SHP77 treated with DMSO at 0.1 percent for 48 hours (cell line): Measurements from ENCODE around the gene ZCCHC17.
"Not testable (repeated sequence)": the region's sequence is repeated elsewhere in the genome, so short reads cannot be mapped to it uniquely, and the experiment has no call there.

ENCODE experiments used
- DNase-seq: peaks from one replicate; lab custom pipeline; 2025; lab: John Stamatoyannopoulos, UW

The ZCCHC17 gene

DNA sequence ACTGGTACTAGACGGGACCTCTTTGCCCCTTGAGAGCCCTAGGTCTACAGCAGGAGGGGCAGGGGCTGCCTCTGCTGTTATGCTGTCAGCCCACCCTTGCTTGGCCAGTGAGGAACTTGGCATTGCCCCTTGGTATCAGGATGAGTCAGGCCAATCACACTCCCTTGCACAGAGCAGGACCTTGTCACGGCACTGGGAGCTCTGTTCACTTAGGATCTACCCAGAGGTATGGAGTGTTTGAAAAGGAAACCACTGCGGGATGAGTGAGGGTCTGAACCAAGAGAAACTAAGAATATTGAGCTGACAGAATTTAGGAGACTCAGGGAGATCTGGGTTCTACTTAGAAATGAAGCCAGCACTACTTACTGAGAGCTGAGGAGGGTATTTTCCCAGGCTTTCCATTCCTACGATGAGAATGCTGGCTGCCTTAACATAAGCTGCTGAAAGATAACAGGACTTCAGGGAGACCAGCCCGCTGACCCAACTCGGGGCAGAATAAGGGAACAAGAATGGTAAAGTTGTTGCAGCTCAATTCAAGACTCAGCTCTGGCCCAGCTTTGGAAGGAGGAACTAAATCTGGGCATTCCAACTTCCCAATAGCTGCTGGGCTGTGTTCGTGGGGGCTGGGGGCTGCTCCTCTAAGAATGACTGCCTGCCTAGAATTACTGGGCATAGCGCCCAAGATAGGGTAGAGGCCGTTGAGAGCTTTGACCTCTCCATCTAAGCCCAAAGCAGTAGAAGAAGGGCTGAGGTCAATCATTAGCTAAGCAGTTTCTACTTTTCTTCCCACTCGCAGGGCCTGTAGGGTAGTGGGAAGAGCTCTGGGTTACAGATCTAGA, 74.5 kb downstream of the ZCCHC17 start:
- DNase-seq: no peak

DNA sequence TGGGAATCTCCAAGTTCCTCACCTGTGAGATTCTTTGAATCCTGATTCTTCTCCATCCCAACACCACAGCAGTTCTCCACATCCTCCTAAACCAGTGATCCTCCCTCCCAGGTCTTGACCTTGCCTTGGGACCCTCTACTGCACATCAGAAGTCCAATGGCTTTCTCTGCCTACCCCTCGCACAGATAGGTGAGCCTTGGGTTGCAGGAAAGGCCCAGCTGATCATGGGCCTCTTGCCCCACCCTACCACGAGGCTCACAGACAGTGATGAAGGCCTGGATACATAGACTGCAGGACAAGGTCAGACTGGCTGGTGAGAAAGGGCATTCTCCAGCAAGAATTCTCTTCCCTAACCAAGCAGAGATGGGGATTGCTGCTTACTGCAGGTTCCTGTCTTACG, 75.2 kb downstream of the ZCCHC17 start:
- DNase-seq: no peak

DNA sequence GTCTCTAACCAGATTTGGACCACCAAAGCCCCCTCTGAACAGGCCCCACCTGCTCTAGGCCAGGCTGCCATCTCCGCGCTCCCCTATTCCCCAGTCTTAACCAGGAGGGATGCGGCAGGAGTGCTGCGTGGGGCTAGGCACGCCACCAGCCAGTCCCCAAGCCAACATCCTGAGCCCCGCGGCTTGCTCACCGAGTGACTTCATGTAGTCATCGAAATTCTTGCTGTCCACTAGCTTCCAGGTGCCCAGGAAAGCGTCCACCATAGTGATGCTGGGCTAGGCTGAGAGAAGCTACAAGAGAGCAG, 75.9 kb downstream of the ZCCHC17 start:
- no peak for DNase-seq

DNA sequence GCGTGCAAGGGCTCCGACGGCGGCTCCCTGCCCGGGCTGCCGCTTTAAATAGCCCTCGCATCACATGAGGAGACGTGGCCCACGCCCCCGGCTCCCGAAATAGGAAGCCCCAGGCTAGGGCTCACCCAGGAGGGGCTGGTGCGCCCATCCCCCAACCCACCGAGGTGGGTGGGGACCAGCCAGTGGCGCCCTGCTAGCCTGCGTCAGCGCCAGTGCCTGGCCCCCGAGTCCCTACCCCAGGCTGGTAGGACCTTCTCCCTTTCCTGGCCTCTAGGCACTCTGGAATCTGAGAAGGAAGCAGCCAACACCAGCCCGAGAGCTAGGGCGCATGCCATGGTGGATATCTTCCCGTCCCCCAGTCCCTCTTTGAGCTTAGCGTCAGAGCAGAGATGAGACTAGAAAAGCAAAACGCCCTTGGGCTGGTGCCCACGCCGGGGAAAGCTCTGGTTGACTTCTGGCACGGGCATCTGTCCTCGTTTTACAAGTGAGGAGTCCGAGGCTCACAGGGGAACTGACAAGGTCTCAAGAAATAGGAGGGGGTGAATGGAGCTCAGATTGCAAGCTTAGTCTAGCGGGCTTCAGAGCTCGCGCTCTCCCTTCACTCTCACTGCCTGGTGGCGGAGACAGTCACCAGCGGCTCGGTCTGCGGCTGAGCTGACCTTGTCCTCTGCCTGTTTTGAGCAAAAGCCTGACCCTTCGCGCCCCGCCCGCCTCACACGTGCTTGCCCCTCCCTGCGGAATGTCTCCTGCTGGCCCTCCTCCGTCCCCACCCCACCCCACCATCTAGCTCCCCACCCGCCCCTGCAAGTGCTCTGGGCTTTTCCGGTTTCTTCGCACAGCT, 76.4 kb downstream of the ZCCHC17 start, which contains the start of gene FABP3:
TSS of gene FABP3 (minus strand) at position 21 of the 841 bp plus-strand sequence. CDS start 62 bp downstream, outside the sequence.
- DNase-seq: no peak

DNA sequence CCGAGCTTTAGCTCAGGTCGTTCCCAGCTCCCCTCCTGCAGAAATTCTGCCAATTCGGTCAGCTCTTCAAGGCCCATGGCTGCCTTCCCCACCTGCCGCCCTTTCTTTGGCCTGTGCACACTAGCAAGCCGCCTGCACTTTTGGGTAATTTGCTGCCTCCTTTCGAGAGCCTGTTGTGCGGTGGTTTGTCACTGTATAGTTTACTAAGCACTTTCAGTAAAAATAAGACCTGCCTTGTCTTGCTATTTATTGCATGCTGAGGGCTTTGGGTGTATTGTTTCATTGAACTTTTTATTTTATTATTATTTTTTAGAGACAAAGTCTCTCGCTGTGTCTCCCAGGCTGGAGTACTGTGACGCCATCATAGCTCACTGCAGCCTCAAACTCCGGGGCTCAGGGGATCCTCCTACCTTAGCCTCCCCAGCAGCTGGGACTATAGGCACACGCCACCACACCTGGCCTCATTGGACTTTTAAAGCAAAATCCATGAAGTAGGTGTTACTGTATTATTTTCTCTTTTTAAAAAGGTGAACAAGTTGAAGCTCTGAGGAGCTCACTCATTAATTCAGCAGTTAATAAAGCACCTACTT, 77.2 kb downstream of the ZCCHC17 start:
- no peak for DNase-seq

DNA sequence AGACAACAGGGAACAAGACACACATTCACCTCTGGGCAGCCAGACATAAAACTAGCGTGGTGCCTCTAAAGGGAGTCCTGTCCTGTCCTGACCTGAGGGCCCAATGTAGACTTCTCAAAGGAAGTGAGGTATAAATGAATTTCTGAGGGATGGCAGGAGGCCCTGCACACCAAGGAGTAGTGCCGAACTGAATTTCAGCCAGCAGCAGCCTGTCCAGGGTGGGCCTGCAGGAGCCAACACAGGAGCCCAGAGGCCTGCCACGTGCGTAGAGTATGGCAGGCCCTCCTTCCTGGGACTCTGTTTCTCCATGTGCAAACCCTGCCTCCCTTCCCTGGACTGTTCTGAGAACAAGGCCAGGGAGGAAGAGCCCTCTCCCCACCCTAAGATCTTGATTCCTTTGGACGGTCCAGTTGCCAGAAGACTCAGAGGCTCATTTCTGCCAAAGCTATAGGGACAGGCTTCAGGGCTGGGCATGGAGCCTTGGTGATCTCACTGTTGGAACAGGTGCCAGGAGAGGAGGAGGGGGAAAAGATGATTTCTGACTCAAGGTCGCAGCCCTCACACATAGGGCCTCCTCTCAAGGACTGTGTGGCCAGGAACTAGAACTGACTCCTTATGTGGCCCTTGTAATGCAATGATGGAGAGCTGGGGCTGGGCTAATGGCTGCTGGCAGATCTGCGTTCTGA, 77.8 kb downstream of the ZCCHC17 start:
- no peak for DNase-seq

DNA sequence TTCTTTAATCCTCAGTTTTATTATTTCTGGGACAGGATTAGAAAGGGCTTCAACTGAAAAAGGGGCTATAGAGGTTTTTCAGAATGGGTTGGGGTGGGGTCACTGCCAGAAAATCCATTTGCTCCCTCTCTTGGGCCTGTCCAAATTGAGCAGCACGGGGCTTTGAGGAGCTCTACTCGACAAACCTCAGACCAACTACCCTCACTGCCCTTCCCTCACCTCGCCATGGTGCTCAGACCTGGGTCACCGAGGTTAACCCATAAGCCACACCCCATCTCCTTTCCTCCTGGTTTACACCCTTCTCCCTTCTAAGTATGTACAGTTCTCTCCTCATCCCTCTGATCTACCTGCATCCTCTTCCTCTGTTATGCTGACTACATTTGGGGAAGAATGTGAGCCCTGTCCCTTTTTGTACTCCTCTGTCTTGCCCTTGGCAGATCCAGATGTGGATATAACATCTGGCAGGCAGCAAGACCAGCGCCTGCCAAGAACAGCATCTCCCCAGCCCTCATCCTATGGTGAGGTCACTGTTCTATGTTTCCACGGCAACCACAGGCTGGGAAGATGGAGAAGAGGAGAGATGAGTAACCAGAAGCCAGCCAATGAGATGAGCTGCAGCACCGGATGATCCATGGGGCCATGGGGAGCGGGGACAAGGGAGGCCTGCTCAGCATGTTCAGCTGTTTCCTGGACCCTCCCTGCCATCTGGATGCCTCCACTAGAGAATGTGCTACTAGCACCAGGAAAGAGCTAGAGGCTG, 79.7 kb downstream of the ZCCHC17 start:
- DNase-seq: no peak

DNA sequence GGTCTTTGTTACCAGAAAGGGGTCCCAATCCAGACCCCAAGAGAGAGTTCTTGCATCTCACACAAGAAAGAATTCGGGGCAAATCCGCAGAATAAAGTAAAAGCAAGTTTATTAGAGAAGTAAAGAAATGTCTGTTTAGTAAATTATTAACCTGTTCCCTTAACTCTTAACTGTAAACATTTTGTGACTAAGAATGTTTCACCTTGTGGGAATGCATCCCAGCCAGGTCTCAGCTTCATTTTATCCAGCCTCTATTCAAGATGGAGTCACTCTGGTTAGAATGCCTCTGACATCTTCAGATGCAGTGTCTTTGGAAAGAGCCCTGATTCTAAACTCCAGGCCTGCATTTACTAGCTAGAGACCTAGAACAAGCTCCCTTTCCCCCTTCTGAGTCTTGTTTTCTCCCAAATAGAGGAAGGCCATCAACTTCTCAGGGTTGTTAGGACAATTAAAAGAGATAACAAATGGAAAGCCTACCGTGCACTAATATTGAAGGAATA, 80.6 kb downstream of the ZCCHC17 start:
- DNase-seq: no peak

DNA sequence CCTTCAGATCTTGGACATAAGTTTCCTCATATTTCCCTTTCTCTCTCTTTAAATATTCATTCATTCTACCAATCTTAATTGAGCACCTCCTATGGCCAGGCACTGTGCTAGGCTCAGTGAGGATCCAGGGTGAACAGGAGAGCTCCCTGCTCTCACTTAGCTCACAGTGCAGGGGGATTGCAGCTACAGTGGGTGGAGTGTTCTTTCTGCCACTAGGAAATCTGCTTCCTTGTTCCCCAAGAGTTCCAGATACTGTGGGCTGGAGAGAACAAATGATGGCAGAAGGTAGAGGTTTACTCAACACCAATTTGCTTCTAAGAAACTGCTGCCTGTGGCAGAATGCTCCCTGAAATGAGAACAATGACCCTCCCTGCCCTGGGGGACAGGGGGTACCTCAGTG, 81.2 kb downstream of the ZCCHC17 start:
- no peak for DNase-seq

DNA sequence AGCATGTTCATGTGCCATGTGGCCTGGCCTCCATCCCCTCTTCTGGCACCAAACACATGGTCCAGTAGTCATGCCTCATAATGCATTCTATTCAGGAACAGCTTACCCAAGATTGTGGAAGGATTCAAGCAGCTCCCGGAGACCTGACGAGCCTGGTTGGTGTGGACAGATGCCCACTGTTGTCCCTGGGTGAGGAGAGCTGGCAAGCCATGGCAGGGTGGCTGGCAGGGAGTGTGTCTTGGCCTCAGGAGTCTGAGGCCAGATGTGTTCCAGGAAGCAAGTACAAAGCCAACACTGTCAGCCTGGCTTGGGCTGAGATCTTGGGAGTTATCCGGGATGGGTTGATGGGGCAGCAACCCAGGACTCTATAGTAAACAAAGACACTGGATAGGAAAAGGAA, 83.3 kb downstream of the ZCCHC17 start:
- no peak for DNase-seq

DNA sequence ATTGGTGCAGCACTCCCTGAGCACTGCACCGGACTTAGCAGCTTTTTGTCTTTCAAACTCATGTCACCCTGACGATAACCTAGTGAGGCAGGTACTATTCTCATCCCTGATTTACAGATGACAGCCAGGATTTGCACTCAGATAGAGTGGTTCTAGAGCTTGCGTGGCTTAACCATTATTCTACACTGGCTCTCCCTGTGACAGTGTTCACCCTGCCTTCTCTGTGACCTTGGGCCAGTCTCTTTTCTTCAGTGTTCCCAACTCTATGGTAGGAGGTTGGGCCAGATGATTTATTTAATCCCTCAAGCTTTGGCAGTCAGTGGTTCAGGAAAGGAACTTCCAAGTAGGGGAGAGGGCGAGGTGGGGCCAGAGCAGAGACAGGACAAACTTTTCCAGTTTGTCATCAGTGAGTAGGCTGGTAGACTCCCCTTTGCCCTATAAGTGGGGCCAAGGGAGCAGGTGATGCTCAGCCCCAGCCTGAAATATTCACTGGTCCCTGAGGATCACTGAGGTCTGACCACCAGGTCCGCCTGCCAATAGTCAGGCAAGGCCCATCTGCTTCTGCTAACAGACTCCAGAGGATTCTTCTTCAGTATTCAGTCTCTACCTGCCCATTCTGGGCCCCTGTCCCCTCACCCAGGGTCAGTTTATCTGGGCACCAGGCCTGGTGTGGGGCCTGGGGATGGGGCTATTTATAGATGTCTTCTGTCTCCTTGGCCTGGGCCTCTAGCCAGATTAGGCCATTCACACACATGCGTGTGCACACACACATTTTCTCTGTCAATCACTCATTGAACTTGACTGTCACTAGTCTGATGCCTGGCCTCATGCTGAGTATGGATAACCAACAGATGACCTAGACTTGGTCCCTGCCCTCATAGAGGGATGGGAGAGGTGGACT, 84.8 kb downstream of the ZCCHC17 start:
- DNase-seq: no peak

DNA sequence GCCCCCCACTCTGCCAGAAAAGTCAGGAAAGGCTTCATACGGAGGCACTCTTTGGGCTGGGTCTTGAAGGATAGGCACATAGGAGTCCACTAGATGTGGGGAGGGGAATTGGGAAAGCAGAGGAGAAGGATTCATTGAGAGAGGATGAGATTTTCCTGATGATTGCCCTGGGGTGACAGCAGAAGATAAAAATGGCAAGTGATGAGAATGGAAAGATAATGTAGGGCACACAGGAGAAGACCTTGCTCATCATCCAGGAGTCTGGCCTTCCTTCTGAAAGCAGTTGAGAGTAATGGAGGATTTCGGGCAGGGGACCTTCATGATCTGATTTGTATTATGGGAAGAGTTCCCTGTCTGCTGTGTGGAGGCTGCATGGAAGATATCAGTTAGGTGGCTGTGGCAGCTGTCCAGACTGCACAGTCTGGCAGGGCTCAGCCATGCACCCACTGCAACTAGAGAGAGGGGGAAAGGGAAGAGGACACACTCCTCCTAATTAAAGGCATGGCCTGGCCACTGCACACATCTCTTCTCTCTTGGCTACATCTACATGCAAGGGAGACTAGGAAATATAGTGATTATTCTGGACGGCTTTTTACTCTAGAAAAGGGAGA, 85.7 kb downstream of the ZCCHC17 start:
- no peak for DNase-seq

DNA sequence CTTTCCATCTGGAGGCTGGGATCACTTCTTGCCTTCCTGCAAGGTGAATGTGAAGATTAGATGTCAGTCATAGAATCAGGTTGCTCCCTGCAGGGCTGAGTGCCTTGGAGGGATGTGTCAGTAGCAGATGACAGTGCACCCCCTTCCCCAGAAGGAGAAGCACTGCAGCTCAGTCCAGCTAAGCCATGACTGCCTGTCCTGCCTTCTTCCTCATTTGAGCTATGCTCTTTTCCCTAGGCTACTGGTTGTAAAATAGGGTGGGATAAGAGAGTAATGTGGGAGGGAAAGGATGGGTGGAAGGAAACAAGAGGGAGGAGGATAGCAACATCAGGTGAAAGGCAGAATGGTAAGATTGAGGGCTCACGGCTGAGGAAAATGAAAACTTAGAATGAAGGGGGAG, 87.1 kb downstream of the ZCCHC17 start:
- DNase-seq: no peak

DNA sequence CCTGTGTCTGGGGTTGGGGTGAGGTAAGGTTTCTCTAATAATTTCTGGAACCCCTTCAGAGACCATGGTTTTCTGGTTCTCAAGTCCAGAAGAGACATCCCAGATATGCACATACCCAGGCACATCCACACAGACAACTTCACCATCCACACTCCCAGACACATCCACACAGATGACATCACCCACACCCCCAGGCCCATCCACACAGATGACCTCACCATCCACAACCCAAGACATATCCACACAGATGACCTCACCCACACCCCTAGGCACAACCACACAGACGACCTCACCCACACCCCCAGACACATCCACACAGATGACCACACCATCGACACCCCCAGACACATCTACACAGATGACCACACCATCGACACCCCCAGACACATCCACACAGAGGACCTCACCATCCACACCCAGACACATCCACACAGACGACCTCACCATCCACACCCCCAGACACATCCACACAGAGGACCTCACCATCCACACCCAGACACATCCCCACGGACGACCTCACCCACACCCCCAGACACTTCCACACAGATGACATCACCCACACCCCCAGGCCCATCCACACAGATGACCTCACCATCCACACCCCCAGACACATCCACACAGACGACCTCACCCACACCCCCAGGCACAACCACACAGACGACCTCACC, 89.9 kb downstream of the ZCCHC17 start:
- DNase-seq: not testable (repeated sequence)

DNA sequence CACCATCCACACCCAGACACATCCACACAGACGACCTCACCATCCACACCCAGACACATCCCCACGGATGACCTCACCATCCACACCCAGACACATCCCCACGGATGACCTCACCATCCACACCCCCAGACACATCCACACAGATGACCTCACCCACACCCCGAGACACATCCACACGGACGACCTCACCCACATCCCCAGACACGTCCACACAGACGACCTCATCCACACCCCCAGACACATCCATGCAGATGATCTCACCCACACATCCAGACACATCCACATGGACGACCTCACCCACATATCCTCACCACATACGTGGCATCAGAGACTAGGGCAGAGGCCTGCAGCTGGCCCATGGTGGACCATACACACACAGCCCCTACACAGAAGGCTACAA, 90.8 kb downstream of the ZCCHC17 start:
- DNase-seq: no peak

DNA sequence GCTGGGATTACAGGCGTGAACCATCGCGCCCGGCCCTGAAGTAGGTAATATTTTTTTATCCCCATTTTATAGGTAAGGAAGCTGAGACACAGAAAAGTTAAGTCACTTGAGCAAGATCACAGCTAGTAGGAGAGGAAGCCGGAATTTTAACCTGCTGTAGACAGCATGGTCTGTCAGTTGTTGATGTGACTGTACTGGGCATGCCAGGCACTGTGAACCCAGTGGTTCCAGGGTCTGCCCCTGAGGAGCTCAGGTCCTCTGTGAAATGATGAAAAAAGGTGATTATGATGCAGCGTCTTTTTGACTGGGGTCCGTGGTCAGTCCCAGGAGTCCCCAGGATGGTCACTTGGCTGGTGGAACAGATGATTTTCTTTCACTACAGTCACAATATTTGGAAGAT, 92.8 kb downstream of the ZCCHC17 start:
- no peak for DNase-seq

DNA sequence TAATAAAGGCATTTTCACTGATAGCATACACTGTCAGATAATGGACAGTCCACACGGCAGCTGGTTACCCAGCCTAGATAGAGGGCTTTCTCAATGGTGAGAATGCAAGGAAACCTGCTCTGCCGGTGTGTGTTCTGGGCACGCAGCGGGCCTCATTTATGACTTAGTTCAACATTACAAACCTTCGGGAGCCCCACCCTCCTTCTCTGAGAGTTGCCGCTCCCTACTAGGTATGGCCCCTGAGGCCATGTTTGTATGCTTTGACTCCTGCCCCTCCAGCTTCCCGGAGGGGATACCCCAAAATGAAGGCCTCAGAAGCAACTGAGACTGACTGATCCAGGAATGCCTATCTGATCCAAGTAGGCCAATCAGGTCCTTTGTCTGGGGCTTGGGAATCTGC, 93.2 kb downstream of the ZCCHC17 start:
- no peak for DNase-seq

DNA sequence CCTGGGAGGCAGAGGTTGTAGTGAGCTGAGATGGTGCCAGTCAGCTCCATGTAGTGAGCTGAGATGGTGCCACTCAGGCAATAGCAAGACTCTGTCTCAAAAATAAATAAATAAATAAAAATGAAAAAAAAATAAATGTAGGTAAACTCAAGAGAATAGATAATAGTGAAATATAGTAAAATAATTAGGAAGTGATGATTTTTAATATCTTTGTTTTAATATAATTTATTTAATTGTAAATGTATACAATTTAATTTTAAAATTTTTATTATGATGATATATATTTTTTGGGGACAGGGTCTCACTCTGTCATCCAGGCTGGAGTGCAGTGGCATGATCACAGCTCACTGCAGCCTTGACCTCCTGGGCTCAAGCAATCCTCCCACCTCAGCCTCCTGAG, 96.6 kb downstream of the ZCCHC17 start:
- DNase-seq: no peak

DNA sequence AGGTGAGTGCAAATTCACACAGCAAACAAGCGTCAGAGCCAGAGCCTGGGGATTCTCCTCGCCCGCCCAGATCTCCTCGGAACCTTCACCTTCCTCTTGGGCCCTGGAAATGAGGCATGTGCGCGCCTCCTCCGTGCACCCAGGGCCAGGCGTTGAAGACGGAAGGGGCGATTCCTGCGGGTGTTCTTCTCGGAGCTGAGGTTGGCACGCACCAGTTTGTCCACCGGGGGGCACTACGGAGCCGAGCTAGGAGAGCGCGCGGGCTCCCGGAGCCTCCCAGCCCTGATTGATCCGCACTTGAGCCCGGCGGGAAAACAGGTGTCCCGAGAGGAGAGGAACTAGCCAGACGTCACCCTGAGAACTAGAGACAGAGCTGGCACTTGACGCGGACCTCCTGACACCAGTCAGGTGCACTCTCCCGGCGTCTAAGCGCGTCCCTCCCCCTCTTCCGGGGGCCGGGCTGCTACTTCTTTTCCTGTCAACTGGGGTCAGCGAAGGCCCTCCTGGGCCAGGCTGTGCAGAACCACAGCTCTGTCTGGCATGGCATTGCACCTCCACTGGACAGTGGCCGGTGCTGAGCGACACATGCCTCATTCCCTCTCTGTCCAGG, 97.9 kb downstream of the ZCCHC17 start:
- DNase-seq: peak; percentile 86
